GM13977 (cell line): ENCODE results near the gene TFCP2.
A peak's percentile ranks its signal among the peaks of the same experiment; 100 is the strongest.

Experiments used
- DNase-seq: peaks from one replicate; pipeline ENCODE4 v3.0.0; 2012; ENCODE audit warnings: low spot score
- in situ Hi-C: fragments of 300-500 bp; cut with MboI; formaldehyde crosslinking; loops from one replicate; pipeline ENCODE4 v1.12.0; 2022; ENCODE audit warnings: low sequenced_read_pairs, low pct_unique_long_range_greater_than_20kb, mixed read lengths, inconsistent platforms; ENCODE audit not compliant: unreplicated experiment
- TF ChIP-seq, protein P1 (sequence below): IDR thresholded peaks from 2 replicates; pipeline ENCODE4 v1.5.1; 2012; ENCODE audit warnings: mild to moderate bottlenecking, control low read depth; ENCODE audit not compliant: insufficient read depth; ENCODE audit errors: extremely low read depth, missing control alignments

Gene TFCP2

DNA sequence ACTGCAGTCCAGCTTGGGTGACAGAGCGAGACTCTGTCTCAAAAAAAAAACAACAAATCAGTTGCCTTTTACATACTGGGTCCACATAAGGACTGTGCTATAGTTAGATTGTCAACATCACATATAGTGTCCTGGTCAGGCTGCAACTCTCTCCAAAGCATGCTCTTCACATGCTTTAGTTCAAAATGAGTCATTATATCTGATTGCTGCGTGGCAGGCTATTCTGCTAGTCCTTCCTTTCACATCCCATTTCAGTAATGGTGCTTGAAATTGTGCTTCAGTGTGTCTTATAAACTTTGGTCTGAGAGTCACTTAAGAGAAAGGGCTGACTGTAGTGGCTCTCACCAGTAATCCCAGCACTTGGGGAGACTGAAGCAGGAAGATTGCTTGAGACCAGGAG lies 117.9 kb downstream of the TFCP2 start:
- TF ChIP-seq, protein P1, sequence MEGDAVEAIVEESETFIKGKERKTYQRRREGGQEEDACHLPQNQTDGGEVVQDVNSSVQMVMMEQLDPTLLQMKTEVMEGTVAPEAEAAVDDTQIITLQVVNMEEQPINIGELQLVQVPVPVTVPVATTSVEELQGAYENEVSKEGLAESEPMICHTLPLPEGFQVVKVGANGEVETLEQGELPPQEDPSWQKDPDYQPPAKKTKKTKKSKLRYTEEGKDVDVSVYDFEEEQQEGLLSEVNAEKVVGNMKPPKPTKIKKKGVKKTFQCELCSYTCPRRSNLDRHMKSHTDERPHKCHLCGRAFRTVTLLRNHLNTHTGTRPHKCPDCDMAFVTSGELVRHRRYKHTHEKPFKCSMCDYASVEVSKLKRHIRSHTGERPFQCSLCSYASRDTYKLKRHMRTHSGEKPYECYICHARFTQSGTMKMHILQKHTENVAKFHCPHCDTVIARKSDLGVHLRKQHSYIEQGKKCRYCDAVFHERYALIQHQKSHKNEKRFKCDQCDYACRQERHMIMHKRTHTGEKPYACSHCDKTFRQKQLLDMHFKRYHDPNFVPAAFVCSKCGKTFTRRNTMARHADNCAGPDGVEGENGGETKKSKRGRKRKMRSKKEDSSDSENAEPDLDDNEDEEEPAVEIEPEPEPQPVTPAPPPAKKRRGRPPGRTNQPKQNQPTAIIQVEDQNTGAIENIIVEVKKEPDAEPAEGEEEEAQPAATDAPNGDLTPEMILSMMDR: no peak
- no peak for DNase-seq
- in situ Hi-C loops: loop anchor here (25.0 kb wide), 1 partner anchor 282 kb away; the partner anchor contains the start of gene CELA1

DNA sequence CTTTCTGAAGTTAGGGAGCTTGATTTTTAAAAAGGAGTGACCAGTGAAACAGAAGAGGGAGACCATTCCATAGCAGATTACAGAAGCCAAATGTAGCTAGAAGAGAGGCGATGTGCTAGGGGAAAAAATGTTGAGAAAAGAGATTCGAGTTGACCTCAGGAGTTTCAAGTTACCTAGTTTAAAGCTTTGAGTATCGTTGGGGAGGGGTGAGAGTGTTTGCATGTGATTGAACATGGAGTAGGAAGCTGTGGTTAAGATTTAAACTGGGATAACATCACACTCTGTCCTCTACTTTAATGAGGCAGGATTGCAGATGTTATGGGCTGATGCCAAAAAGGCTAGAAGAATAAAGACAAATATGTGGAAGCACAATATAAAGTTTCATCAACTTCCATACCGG lies 121.1 kb downstream of the TFCP2 start:
- in situ Hi-C loops: loop anchor here (25.0 kb wide), 1 partner anchor 286 kb away; the partner anchor contains the start of gene CELA1
- no peak for DNase-seq

DNA sequence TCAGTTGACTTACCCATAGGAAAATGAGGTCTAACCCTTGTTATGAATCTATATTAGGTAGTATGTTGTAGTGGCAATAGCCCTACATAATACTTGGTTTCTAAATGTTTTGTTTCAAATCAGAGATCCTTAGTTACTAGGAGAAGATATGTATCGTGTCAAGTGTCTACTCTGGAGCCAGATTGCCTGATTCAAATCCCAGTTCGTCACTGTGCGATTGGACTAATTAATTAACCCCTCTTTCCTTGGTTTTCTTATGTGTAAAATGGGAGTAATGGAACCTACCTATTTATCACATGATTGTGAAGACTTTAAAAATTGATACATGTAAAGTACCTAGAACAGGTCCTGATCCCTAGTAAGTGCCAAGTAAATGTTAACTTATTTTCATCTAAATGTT lies 123.4 kb downstream of the TFCP2 start:
- TF ChIP-seq, protein P1: no peak
- DNase-seq: no peak
- in situ Hi-C loops: no loop called here

More for the DNA sequence above, 121.1 kb downstream of the TFCP2 start:
- TF ChIP-seq, protein P1: no peak

DNA sequence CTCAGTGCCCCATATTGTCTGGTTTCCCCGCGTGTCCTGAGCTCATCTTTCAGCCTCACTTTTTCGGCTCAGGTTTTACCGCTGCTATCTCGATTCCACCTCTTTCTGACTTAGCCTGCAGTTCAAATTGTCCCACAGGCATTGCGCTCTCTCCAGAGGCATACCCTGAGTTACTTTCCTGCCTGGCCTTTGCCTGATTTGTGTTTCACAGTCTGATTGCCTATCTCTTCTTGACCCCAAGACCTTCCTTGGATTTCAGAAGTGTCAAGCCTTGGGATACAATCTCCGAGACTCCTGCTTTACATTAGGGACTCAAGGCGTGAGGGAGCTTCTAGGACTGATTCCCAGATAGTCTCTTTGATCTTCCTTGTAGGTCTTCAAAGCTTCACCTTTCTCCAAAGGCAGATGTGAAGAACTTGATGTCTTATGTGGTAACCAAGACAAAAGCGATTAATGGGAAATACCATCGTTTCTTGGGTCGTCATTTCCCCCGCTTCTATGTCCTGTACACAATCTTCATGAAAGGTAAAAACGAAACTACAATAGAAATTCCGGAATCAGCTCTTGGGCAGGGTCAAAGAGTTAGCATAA lies 124.2 kb downstream of the TFCP2 start:
- no peak for DNase-seq
- in situ Hi-C loops: no loop called here
- TF ChIP-seq, protein P1: no peak

DNA sequence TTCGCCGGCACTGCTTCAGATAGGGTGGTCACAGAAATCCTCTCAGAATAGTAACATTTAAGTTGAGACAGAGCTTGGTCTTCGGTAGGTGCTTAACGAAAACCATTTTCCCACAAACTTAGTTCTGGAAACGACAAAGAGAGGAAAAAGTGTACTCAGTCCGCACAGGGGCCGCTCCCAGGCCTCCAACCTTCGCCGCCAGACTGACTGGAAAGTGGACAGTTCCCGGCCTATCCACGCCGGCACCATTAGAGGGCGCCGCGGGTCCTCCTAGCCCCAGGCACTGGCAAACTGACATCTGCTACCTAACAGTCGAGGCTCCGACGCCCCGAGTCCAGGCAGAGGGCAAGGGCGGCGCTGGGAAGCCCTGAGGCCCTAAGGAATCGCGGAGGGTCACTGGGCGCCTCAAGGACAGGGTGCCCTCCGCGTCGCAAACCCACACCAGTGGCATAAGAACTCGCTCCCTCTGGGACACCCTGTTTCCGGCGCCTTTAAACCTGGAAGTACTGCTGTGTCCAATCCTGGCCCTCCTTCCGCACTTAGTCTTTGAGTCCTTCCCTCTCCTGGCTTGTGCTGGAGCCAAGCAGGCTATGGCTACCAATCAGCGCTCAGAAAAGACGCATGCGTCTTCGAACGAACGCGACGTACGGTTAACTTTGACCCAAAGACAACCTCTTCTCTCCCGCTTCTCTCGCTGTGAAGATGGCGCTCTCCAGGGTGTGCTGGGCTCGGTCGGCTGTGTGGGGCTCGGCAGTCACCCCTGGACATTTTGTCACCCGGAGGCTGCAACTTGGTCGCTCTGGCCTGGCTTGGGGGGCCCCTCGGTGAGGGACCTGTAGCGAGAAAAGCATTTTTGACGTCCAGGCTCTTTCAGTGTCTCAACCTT lies 125.0 kb downstream of the TFCP2 start, which contains the start of gene LETMD1:
TSS of gene LETMD1 (plus strand) at position 673 of the 886 bp plus-strand sequence. CDS start at position 703, 30 bp downstream.
- TF ChIP-seq, protein P1: peak; percentile 96
- in situ Hi-C loops: no loop called here
- DNase-seq: peak; percentile 93
